GM23338 (cell line): ENCODE data around the gene PCGF3.

Experiments used
- CTCF ChIP-seq, 2 experiments: fragments of 200-600 bp in 1 of 2; sonication (generic) in 1 of 2; conservative IDR thresholded peaks; 2 replicates each; pipeline versions ENCODE4 v1.5.1 to v1.6.1; 2016 to 2017; ENCODE audit warnings: antibody characterized with exemption in 2 of 2, low read depth in 2 of 2, mild to moderate bottlenecking in 2 of 2, moderate library complexity in 1 of 2
- JUNB ChIP-seq: IDR thresholded peaks from one replicate; pipeline ENCODE4 v1.6.1; 2016; ENCODE audit warnings: antibody characterized with exemption; ENCODE audit not compliant: unreplicated experiment

- TF ChIP-seq CTCF (conservative IDR thresholded peaks at IDR 0.05; ENCODE audit: low read depth in 2 of 2) (no peak), JUNB (no peak)
These were observed 65.8 kb downstream of the PCGF3 start for GRCh38 chr4:771464-771863.
